Activated naive CD8-positive, alpha-beta T cell treated with anti-CD3 and anti-CD28 coated beads, Interleukin-2, amount 50 U/mL, for 24 hours (primary cell): Measurements from ENCODE around the gene SHANK2.

Experiments
- ATAC-seq: fragments of 150-1000 bp; cut with Tn5 transposase; one replicate; pipeline ENCODE4 v1.10.0; 2021
- DNase-seq: peaks from one replicate; pipeline ENCODE4 v3.0.0; 2021
- H3K27ac Mint-ChIP-seq: one replicate; pipeline ENCODE4 v1.8.0; 2021; ENCODE audit warnings: mild to moderate bottlenecking, mixed read lengths
- H3K27me3 Mint-ChIP-seq: one replicate; pipeline ENCODE4 v1.8.0; 2021; ENCODE audit warnings: mixed read lengths
- H3K36me3 Mint-ChIP-seq: one replicate; pipeline ENCODE4 v1.8.0; 2021; ENCODE audit warnings: low read depth, mixed read lengths
- H3K4me1 Mint-ChIP-seq: one replicate; pipeline ENCODE4 v1.8.0; 2021; ENCODE audit warnings: mixed read lengths
- H3K4me3 Mint-ChIP-seq: one replicate; pipeline ENCODE4 v1.8.0; 2021; ENCODE audit warnings: mild to moderate bottlenecking, moderate library complexity, mixed read lengths
- H3K9me3 Mint-ChIP-seq: one replicate; pipeline ENCODE4 v1.8.0; 2021; ENCODE audit warnings: mixed read lengths

SHANK2 gene

DNA sequence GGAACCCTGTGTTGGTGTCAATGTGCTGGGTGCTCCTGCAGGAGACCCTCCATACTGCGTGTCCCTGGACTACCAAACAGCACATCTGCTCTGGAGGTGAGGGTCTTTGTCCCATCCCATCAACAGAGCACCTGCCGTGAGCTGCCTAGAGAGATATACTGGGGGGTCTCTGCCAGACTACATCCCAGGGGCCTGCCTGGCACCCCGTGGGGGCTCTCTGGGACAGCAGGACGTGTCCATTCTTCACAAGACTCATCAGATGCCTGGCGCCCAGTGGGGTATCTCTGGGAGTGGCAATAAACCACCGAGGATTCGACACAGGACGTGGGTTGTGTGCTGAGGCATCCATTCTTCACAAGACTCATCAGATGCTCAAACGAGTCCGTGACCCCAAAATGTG, 42.7 kb downstream of the SHANK2 start:
- no peak overlapping the region for H3K4me3 Mint-ChIP-seq
- no peaks in the 10 kb centered on the region for H3K4me1 Mint-ChIP-seq
- H3K27me3 Mint-ChIP-seq = peaks cover 6% of the 10 kb centered on the region
- H3K27ac Mint-ChIP-seq = no peak overlapping the region
- no peaks in the 10 kb centered on the region for H3K9me3 Mint-ChIP-seq
- DNase-seq (no peak), ATAC-seq (no peak)
- H3K36me3 Mint-ChIP-seq = no peaks in the 10 kb centered on the region

DNA sequence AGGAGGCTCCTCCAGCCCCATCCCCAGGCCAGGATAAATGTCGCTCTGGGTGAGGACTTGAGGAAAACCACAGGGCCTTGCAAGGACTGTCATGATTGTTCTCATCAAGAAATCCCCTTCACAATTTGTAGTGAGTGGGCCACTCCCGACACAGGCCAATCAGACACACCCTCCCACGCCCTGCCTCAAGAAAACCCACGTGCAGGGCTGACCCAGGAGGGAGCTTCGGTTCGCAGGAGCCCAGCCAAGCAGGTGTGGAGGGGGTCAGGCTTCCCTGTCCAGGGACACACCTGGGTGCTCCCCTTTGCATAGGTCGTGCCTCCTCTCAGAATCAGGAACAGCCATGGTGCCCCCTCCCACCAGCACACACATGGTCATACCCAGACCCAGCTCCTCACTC, 43.2 kb downstream of the SHANK2 start:
- Mint-ChIP-seq H3K36me3 (no peaks in the 10 kb centered on the region), H3K4me3 (no peak overlapping the region), H3K27ac (no peak overlapping the region), H3K9me3 (no peaks in the 10 kb centered on the region), H3K27me3 (peaks cover 6% of the 10 kb centered on the region), H3K4me1 (no peaks in the 10 kb centered on the region)
- no peak for DNase-seq
- peak; percentile 24 for ATAC-seq

DNA sequence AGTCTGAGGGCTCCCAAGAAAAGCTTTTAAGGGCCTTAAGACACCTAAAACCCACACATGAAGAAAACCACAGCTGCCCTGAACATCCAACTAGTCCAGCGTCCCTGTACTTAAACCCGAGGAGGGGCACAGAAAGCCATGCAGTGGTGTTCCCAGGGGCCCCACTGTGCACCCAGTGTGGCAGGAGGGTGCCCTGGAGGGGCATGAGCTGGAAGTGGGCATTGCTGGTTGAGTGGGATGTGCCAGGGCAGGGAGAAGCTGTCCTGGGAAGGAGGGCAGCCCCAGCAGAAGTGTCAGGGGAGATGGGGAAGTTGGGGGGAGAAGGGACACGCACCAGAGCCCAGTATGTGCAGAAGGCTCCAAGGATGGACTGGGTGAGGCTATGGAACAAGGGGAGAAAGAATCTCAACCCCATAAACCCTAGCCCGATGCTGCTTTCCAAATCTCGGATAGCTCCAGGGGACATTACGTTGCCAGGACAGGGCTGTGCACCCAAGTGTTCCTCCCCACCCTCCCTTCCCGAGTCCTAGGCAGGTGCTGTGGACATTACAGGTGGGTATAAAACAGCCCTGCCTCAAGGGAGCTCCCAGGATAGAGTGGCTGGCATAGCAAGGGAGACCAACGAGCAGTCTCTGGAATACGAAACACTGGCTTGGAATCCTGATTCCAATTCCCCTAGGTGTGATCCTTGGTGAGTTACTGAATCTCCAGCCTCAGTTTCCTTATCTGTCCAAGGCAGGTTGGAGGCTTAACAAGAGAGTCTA, 44.2 kb downstream of the SHANK2 start:
- ATAC-seq = no peak
- Mint-ChIP-seq H3K4me1 (no peaks in the 10 kb centered on the region), H3K27ac (no peak overlapping the region), H3K4me3 (no peak overlapping the region), H3K36me3 (no peaks in the 10 kb centered on the region), H3K9me3 (no peaks in the 10 kb centered on the region), H3K27me3 (no peaks in the 10 kb centered on the region)
- no peak for DNase-seq

DNA sequence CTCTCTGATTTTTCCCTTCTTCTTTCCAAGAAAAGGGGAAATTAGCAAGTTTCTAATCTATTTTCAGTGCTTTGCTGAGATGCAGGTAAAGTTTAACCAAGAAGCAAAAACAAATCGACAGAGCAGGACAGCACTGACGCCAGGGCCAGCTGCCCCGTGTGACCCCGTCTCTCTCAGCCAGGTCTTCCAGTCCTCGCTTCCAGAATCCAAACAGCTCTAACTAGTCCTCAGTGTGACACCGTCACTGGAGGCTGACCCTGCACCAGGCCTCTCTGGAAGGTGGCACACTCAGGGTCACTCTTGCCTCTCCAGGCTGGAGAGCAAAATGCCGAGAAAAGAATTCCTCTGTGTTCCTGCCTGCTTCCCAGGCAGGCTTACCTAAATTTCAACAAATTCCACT, 44.8 kb downstream of the SHANK2 start:
- no peaks in the 10 kb centered on the region for H3K36me3 Mint-ChIP-seq
- no peak overlapping the region for H3K4me3 Mint-ChIP-seq
- H3K9me3 Mint-ChIP-seq = no peaks in the 10 kb centered on the region
- H3K27ac Mint-ChIP-seq = no peak overlapping the region
- H3K4me1 Mint-ChIP-seq = no peaks in the 10 kb centered on the region
- DNase-seq = no peak
- no peak for ATAC-seq
- no peaks in the 10 kb centered on the region for H3K27me3 Mint-ChIP-seq

DNA sequence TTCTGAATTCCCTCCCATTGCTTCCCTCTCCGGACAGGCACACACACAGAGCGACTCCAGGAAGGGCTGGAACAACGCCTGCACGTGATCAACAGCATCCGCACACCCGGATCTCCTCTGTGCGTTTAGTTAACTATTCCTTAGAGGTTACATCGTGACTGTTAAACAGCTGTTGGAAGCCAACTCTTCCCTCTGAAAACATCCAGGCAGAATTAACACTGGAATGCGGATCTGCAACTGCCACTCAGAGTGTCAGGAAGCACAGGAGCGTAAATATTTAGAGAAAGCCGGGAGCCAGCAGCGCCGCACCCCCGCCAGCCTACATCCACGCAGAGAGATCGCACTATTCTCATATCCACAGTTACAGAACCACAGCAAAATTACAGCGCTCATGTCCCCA, 46.2 kb downstream of the SHANK2 start:
- no peak for DNase-seq
- Mint-ChIP-seq H3K27me3 (peaks cover 2% of the 10 kb centered on the region), H3K9me3 (no peaks in the 10 kb centered on the region), H3K27ac (no peak overlapping the region), H3K36me3 (no peaks in the 10 kb centered on the region), H3K4me1 (no peaks in the 10 kb centered on the region), H3K4me3 (no peak overlapping the region)
- ATAC-seq = no peak

DNA sequence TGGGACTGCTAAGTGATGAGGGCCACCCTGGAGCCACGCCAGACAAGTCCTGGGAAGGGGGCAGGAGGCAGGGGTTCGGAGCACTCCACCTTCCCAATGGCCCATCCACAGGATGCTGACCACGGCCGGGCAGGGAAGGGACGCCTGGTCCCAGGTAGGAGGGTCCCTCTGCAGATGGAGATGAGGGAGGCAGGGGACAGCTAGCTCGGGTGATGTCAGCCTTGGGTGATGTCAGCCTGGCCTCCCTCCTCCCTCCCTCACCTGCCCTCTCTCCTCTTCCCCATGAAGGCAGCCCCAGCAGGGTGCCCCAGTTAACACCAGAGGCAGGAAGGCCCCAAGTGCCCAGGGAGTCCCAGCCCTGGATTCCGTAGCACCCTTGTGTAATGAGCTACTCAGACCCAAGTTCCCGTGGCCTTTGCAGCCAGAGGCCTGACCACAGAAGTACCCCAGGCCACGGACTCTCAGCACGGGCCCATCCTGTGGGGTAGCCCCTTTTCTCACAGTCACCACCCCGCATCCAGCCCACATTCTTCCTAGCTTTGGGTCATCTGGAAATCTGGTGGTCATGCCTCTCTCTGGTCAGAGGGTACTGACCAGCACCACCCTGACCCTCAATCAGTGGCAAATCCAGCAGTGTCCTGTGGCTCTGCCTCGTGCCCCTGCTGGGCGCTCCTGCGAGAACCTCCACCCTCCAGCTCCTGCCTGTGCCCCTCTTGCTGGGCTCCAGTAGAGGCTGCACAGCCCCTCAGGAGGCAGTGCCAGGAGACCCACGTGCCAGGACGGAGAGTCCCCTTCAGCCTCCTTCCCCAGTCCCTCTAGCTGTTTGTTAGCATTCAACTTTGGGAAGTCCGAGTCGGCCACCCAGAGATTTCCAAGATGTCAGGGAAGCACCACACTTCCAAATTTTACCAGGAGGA, 47.4 kb downstream of the SHANK2 start:
- Mint-ChIP-seq H3K4me1 (no peaks in the 10 kb centered on the region), H3K27me3 (peaks cover 2% of the 10 kb centered on the region), H3K27ac (no peak overlapping the region), H3K36me3 (no peaks in the 10 kb centered on the region), H3K4me3 (no peak overlapping the region), H3K9me3 (no peaks in the 10 kb centered on the region)
- DNase-seq = no peak
- no peak for ATAC-seq

DNA sequence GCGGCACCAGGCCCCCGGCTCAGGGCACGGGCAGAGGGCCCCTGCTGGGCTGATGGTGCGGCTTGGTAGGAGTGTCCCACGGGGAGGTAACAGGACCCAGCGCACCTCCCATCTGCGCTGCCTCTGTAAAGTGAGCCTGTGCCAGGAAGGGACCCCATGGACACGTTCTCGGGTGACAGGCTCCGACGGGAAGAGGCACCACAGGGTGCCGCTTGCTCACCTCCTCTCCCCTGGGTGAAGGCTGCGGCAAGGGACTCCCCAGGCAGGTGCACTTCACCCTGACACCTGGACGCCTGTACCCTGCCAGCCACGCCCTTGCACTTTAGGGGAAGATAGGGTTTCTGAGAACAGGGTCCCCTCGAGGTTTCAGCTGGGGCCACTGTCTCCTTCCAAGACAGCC, 48.1 kb downstream of the SHANK2 start:
- Mint-ChIP-seq H3K36me3 (no peaks in the 10 kb centered on the region), H3K27ac (no peak overlapping the region), H3K4me1 (no peaks in the 10 kb centered on the region), H3K4me3 (no peak overlapping the region), H3K9me3 (no peaks in the 10 kb centered on the region), H3K27me3 (peaks cover 2% of the 10 kb centered on the region)
- DNase-seq (no peak), ATAC-seq (no peak)

DNA sequence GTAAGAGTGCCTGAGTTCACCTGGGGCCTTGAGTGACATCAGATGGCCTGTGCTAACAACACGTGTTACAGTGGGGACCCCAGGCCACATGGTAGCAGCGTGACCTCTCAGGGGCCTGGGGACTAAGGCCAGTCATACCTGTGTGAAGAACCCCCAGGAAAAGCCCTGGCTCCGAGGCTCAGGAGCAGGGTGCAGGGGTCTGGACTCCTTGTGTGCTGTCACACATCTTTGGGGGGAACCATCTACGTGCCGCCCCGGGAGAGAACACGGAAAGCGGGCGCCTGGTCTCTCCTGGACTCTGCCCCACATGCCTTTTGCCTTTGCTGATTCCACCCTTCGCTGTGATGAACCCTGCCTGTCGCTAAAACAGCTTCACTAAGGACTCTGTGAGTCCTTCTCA, 48.7 kb downstream of the SHANK2 start:
- H3K27ac Mint-ChIP-seq = no peak overlapping the region
- DNase-seq (no peak), ATAC-seq (no peak)
- no peaks in the 10 kb centered on the region for H3K4me1 Mint-ChIP-seq
- H3K36me3 Mint-ChIP-seq = no peaks in the 10 kb centered on the region
- H3K4me3 Mint-ChIP-seq = no peak overlapping the region
- H3K27me3 Mint-ChIP-seq = peaks cover 2% of the 10 kb centered on the region
- H3K9me3 Mint-ChIP-seq = no peaks in the 10 kb centered on the region

DNA sequence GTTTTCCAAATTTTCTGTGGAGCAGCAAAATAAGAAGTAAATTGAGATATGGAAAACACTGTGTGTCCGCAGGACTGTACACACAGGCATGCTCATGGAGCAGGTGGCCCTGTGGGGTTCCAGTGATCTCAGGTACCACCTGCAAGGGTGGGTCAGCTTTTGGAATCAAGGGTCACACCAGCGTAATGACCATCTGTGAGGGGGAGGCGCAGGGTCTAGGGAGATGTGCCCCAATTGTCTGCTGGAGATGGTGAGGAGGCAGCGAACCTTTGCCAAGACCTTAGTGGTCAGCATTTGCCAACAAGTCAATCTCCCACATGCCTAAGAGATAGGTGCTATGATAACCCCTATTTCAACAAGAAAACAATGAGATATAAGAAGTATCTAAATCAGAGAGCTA, 49.4 kb downstream of the SHANK2 start:
- peaks cover 2% of the 10 kb centered on the region for H3K27me3 Mint-ChIP-seq
- no peak for ATAC-seq
- H3K27ac Mint-ChIP-seq = no peak overlapping the region
- no peaks in the 10 kb centered on the region for H3K4me1 Mint-ChIP-seq
- no peaks in the 10 kb centered on the region for H3K9me3 Mint-ChIP-seq
- H3K36me3 Mint-ChIP-seq = no peaks in the 10 kb centered on the region
- no peak overlapping the region for H3K4me3 Mint-ChIP-seq
- DNase-seq = no peak

DNA sequence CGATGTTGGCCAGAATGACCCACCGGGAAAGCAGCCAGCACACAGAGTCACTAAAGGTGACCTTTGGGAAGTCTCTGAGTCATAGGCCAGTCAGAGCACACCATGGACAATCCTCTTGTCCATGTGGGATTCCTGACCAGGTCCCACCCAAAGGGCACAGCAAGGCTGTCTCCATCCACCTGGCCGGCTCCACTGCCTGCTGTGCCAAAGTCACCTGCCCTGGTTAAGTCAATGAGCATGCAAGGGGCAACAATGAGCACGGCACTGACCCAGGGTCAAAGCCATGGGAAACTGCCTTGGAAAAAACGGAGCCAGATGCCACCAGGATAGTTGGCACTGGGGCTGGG, 49.8 kb downstream of the SHANK2 start:
- Mint-ChIP-seq H3K4me3 (no peak overlapping the region), H3K27me3 (peaks cover 2% of the 10 kb centered on the region), H3K4me1 (no peaks in the 10 kb centered on the region), H3K9me3 (no peaks in the 10 kb centered on the region), H3K36me3 (no peaks in the 10 kb centered on the region), H3K27ac (no peak overlapping the region)
- ATAC-seq = no peak
- no peak for DNase-seq
